Endothelial cell of umbilical vein (primary cell): Measurements from ENCODE around the gene ANKMY1. TPM values are rescaled to one million over a fixed set of nuclear protein-coding genes. Genes with fewer than 3 reads are reported as not detected.

Experiments
- BruUV-seq: library from RNA; stranded (reverse); fragments of 400-500 nt; replicated peaks from 2 replicates; lab custom pipeline; 2021; lab: Mats Ljungman, UMichigan
- CTCF ChIA-PET: fragments of 300-600, 350-600 bp; sonication (Branson Sonifier 250); formaldehyde crosslinking; loops from one replicate; lab custom pipeline; 2021; ENCODE audit warnings: antibody characterized with exemption, inconsistent platforms; lab: Charles Lee
- POLR2A ChIA-PET: fragments of 300-600, 350-600 bp; sonication (Branson Sonifier 250); formaldehyde crosslinking; loops from one replicate; lab custom pipeline; 2021; ENCODE audit warnings: antibody characterized with exemption, inconsistent platforms; lab: Charles Lee
- DNase-seq: peaks from one replicate; pipeline ENCODE4 v3.0.0-alpha.2; 2011; ENCODE audit warnings: low read depth, low spot score
- FAIRE-seq: peaks from 2 replicates; lab custom pipeline; 2011; peaks lifted over from hg19 to GRCh38; lab: Jason Lieb, UNC
- H2AFZ ChIP-seq: 2 replicates; pipeline ENCODE4 v1.6.0; 2012; ENCODE audit warnings: low read depth, low read length, control low read depth, inconsistent platforms
- H3K27ac ChIP-seq: 2 replicates; pipeline ENCODE4 v1.5.1; 2011; ENCODE audit warnings: low read depth, mild to moderate bottlenecking, control low read depth, low read length, moderate library complexity; ENCODE audit not compliant: insufficient read depth
- H3K27me3 ChIP-seq, 2 experiments: 2 replicates each; pipeline versions ENCODE4 v1.6.0 to v1.6.1; 2011; ENCODE audit warnings: low read length in 2 of 2, mixed read lengths in 1 of 2; ENCODE audit not compliant: control insufficient read depth in 2 of 2, insufficient read depth in 2 of 2
- H3K36me3 ChIP-seq, 2 experiments: 2 replicates in 1 of 2; 3 replicates in 1 of 2; pipeline ENCODE4 v1.5.1; 2011; ENCODE audit warnings: low read length in 2 of 2, mild to moderate bottlenecking in 1 of 2, moderate library complexity in 1 of 2; ENCODE audit not compliant: control insufficient read depth in 2 of 2, insufficient read depth in 2 of 2; ENCODE audit errors: extremely low read depth in 1 of 2
- H3K4me1 ChIP-seq: 3 replicates; pipeline ENCODE4 v1.5.1; 2011; ENCODE audit warnings: mild to moderate bottlenecking, low read length; ENCODE audit not compliant: control insufficient read depth, insufficient read depth; ENCODE audit errors: extremely low read depth
- H3K4me2 ChIP-seq: 2 replicates; pipeline ENCODE4 v1.6.1; 2011; ENCODE audit warnings: low read length, control low read depth, mixed read lengths; ENCODE audit not compliant: insufficient read depth
- H3K4me3 ChIP-seq, 3 experiments: fragments of 200-600 bp in 1 of 3; sonication (generic), shearing (Covaris generic) in 1 of 3; replicated peaks in 1 of 3; 2 replicates each; pipeline ENCODE4 v1.5.1; 2011 to 2016; ENCODE audit warnings: control low read depth in 3 of 3, low read length in 3 of 3, mild to moderate bottlenecking in 2 of 3, inconsistent platforms in 1 of 3, low read depth in 1 of 3, moderate library complexity in 1 of 3; ENCODE audit not compliant: insufficient read depth in 1 of 3
- H3K79me2 ChIP-seq: 2 replicates; pipeline ENCODE4 v1.6.0; 2012; ENCODE audit warnings: low read length, inconsistent platforms; ENCODE audit not compliant: control insufficient read depth, insufficient read depth
- H3K9ac ChIP-seq: replicated peaks from 2 replicates; pipeline ENCODE3; 2011; ENCODE audit warnings: low read length, control low read depth; ENCODE audit not compliant: insufficient read depth; ENCODE audit errors: extremely low read depth
- H3K9me1 ChIP-seq: replicated peaks from 3 replicates; pipeline ENCODE4 v1.6.0; 2011; ENCODE audit warnings: mild to moderate bottlenecking, low read length; ENCODE audit not compliant: control insufficient read depth, insufficient read depth; ENCODE audit errors: extremely low read depth
- H3K9me3 ChIP-seq: replicated peaks from 2 replicates; pipeline ENCODE4 v1.5.1; 2012; ENCODE audit warnings: low read length, inconsistent platforms; ENCODE audit not compliant: control insufficient read depth, insufficient read depth
- H4K20me1 ChIP-seq: replicated peaks from 2 replicates; pipeline ENCODE3; 2011; ENCODE audit warnings: mild to moderate bottlenecking, low read length; ENCODE audit not compliant: control insufficient read depth, insufficient read depth; ENCODE audit errors: extremely low read depth
- CTCF ChIP-seq, 2 donors: IDR thresholded peaks; 1 replicate in 1 of 2; 2 replicates in 1 of 2; pipeline ENCODE4 v1.5.1; 2011; ENCODE audit warnings: low read length in 2 of 2, mild to moderate bottlenecking in 2 of 2, moderate library complexity in 2 of 2, control low read depth in 1 of 2, inconsistent platforms in 1 of 2, low read depth in 1 of 2; ENCODE audit not compliant: insufficient read depth in 1 of 2; ENCODE audit errors: extremely low read depth in 1 of 2
- EZH2 ChIP-seq: IDR thresholded peaks from 2 replicates; pipeline ENCODE4 v1.6.1; 2012; ENCODE audit warnings: borderline replicate concordance, low read depth, mild to moderate bottlenecking, moderate library complexity, low read length, inconsistent platforms; ENCODE audit not compliant: severe bottlenecking
- FOS ChIP-seq: IDR thresholded peaks from 2 replicates; pipeline ENCODE4 v1.6.1; 2011; ENCODE audit warnings: mild to moderate bottlenecking, low read length, moderate library complexity, borderline replicate concordance; ENCODE audit not compliant: insufficient read depth
- GATA2 ChIP-seq: IDR thresholded peaks from 2 replicates; pipeline ENCODE4 v1.7.0; 2011; ENCODE audit warnings: low read depth, mild to moderate bottlenecking, moderate library complexity, mixed read lengths, low read length; ENCODE audit not compliant: insufficient read length, insufficient read depth
- JUN ChIP-seq: IDR thresholded peaks from 2 replicates; pipeline ENCODE4 v1.6.1; 2011; ENCODE audit warnings: borderline replicate concordance, low read depth; ENCODE audit not compliant: insufficient read length, insufficient read depth
- MYC ChIP-seq: IDR thresholded peaks from one replicate; pipeline ENCODE4 v1.6.1; 2011; ENCODE audit warnings: mild to moderate bottlenecking, low read depth, low read length
- POLR2A ChIP-seq: IDR thresholded peaks from 2 replicates; pipeline ENCODE4 v1.6.1; 2012; ENCODE audit warnings: low read depth, mild to moderate bottlenecking, control low read depth, low read length
- POLR2AphosphoS5 ChIP-seq: IDR thresholded peaks from 2 replicates; pipeline ENCODE4 v1.6.1; 2012; ENCODE audit warnings: low read depth, mild to moderate bottlenecking, control low read depth, low read length, moderate library complexity; ENCODE audit not compliant: insufficient read depth
- dilution Hi-C: fragments of 300-500 bp; cut with MboI; formaldehyde crosslinking; loops from one replicate; pipeline ENCODE4 v1.15.0; 2019; ENCODE audit warnings: low sequenced_read_pairs; ENCODE audit not compliant: extremely low pct_ligation_motif_present
- intact Hi-C: fragments of 100-400 bp; cut with micrococcal nuclease; formaldehyde crosslinking; loops from one replicate; pipeline ENCODE4 v1.10.0; 2022
- polyA plus RNA-seq, 4 experiments: library from polyadenylated mRNA; depleted of rRNA in 3 of 4; stranded (reverse) in 3 of 4; unstranded in 1 of 4; fragments of >200 nt; gene quantifications; 2 replicates each; pipeline versions ENCODE4 v1.2.1 to v1.2.3, GENCODE V29; 2011 to 2012; ENCODE audit warnings: missing spikeins in 1 of 4
- total RNA-seq: library from RNA; stranded (reverse); gene quantifications from 2 replicates; pipeline ENCODE4 v1.2.3, GENCODE V29; 2021
- TF ChIP-seq, protein P1 (sequence below): IDR thresholded peaks from 2 replicates; pipeline ENCODE4 v1.6.1; 2011; ENCODE audit not compliant: insufficient read depth, insufficient read length

ANKMY1 gene
- total and polyA plus RNA-seq, 2 donors (not counting 3 experiments of a cell fraction or from before 2014, with no cell fraction given): 9.0 to 16.0 TPM

GRCh38 chr2:240514631-240515030, 43.2 kb downstream of the ANKMY1 start:
- FAIRE-seq: no peak
- dilution Hi-C loops: no loop called here

More at GRCh38 chr2:240514631-240515030, 43.2 kb downstream of the ANKMY1 start:
- POLR2A ChIA-PET: interaction anchor here (1.3 kb wide), 1 partner anchor 46 kb away, joined by 4 read pairs; no protein-coding TSS in a partner anchor
- Histone ChIP-seq H3K27me3 (peaks cover 0 to 5% of the 10 kb centered on the region in 2 experiments), H3K79me2 (no peaks in the 10 kb centered on the region), H4K20me1 (no peaks in the 10 kb centered on the region), H3K36me3 (no peaks in the 10 kb centered on the region), H3K9me3 (no peaks in the 10 kb centered on the region), H2AFZ (no peak overlapping the region), H3K4me2 (no peak overlapping the region), H3K4me3 (no peak overlapping the region), H3K27ac (no peak overlapping the region), H3K4me1 (no peaks in the 10 kb centered on the region), H3K9ac (no peak overlapping the region), H3K9me1 (no peaks in the 10 kb centered on the region)
- DNase-seq: no peak
- TF ChIP-seq MYC: no peak
- no peak for TF ChIP-seq POLR2A
- TF ChIP-seq FOS: no peak
- no peak for TF ChIP-seq JUN
- TF ChIP-seq, protein P1, sequence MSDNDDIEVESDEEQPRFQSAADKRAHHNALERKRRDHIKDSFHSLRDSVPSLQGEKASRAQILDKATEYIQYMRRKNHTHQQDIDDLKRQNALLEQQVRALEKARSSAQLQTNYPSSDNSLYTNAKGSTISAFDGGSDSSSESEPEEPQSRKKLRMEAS: no peak
- no peak for TF ChIP-seq EZH2
- TF ChIP-seq POLR2AphosphoS5: no peak
- no peak for TF ChIP-seq GATA2
- TF ChIP-seq CTCF (IDR thresholded peaks at IDR 0.05; ENCODE audit: extremely low read depth in 1 of 2, insufficient read depth in 1 of 2, low read depth in 1 of 2, low read length in 2 of 2): no peak
- no TSS peak for BruUV-seq
- CTCF ChIA-PET: interaction anchor here (0.7 to 5.0 kb wide), 23 partner anchors 9 to 332 kb away, joined by 3 to 78 read pairs (median 4); partner anchors contain the start of genes ANKMY1, CAPN10 and DUSP28
- intact Hi-C loops: loop anchor here (1.0 to 5.0 kb wide), 3 partner anchors 46 to 326 kb away; partner anchors contain the start of gene DUSP28
